MCF 10A (cell line): Measurements from ENCODE around the gene ANKH. TPM values are rescaled to one million over a fixed set of nuclear protein-coding genes. Genes with fewer than 3 reads are reported as not detected.
A peak's percentile ranks its signal among the peaks of the same experiment; 100 is the strongest.

ENCODE experiments used
- BruUV-seq: library from RNA; stranded (reverse); fragments of 400-500 nt; replicated peaks from 2 replicates; lab custom pipeline; 2021; lab: Mats Ljungman, UMichigan
- CTCF ChIA-PET: fragments of 300-600 bp; sonication (Branson Sonifier 250); formaldehyde crosslinking; extraction: SDS; loops from one replicate; lab custom pipeline; 2021; ENCODE audit warnings: antibody characterized with exemption, inconsistent platforms; lab: Yijun Ruan, JAX
- POLR2A ChIA-PET: fragments of 300-600, 350-650 bp; sonication (Branson Sonifier 250); formaldehyde crosslinking; extraction: SDS; loops from one replicate; lab custom pipeline; 2020; ENCODE audit warnings: antibody characterized with exemption, inconsistent platforms; lab: Yijun Ruan, JAX
- DNase-seq: peaks from one replicate; pipeline ENCODE4 v3.0.0-alpha.2; 2018; ENCODE audit not compliant: unreplicated experiment
- H3K27ac Mint-ChIP-seq: one replicate; pipeline ENCODE4 v1.8.0; 2022; ENCODE audit warnings: mild to moderate bottlenecking, low read depth, mixed read lengths; ENCODE audit not compliant: unreplicated experiment
- H3K27me3 Mint-ChIP-seq: one replicate; pipeline ENCODE4 v1.8.0; 2022; ENCODE audit warnings: mixed read lengths; ENCODE audit not compliant: insufficient read depth, unreplicated experiment
- H3K36me3 Mint-ChIP-seq: one replicate; pipeline ENCODE4 v1.8.0; 2022; ENCODE audit warnings: mild to moderate bottlenecking, moderate library complexity, mixed read lengths; ENCODE audit not compliant: insufficient read depth, unreplicated experiment
- H3K4me1 Mint-ChIP-seq: one replicate; pipeline ENCODE4 v1.8.0; 2022; ENCODE audit warnings: mixed read lengths; ENCODE audit not compliant: insufficient read depth, unreplicated experiment
- H3K4me3 Mint-ChIP-seq: one replicate; pipeline ENCODE4 v1.8.0; 2022; ENCODE audit warnings: mild to moderate bottlenecking, moderate library complexity, mixed read lengths; ENCODE audit not compliant: unreplicated experiment
- H3K9me3 Mint-ChIP-seq: one replicate; pipeline ENCODE4 v1.8.0; 2022; ENCODE audit warnings: mixed read lengths; ENCODE audit not compliant: unreplicated experiment
- intact Hi-C: fragments of 100-400 bp; cut with micrococcal nuclease; formaldehyde crosslinking; loops from 2 replicates; pipeline ENCODE4 v1.14.1; 2022
- total RNA-seq: library from RNA; stranded (reverse); gene quantifications from 2 replicates; pipeline ENCODE4 v1.2.3, GENCODE V29; 2022
- TF ChIP-seq, protein P1 (sequence below): fragments of 200-600 bp; IDR thresholded peaks from one replicate; pipeline ENCODE4 v1.8.0; 2022; ENCODE audit warnings: antibody characterized with exemption, mild to moderate bottlenecking; ENCODE audit not compliant: unreplicated experiment

Gene ANKH
- total RNA-seq, 1 experiment from 2014 or later, result 65.7 TPM

DNA sequence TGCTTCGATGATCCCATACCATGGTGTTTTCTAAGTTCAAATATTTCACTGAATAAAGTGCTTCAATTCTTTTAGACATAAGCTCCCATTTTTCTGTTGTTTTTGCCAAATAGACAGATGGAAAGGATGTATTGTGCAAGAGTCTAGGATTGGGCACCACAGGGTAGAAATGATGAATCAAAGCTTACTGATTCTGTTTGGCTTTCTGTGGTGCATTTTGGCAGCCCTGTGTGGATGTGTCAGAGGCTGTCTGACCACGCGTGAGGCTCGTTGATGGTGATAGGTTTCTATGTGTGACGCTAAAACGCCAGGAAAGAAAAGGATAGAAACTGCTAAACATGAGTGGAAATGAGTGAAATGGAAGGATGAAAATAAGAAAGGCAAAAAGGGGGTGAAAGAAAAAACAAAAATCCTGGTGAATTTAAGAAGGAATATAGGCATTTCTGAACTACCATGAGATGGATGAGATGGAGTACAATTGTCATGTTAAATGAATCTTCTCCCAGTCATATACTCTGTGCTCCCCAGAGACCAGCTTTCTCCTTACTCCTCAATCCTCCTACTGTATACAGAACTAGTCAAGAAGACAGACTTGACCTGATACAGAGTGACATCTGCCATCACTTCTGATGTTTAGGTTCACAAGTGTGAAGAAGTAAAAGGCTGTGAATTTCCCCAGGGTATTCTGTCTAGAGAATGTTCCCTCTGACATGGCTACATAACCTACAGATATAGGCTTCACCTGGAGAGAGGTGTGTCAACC, 54.4 kb downstream of the ANKH start:
- intact Hi-C loops, result loop anchor here (2.0 kb wide), 1 partner anchor 52 kb away; no protein-coding TSS in a partner anchor
- Mint-ChIP-seq H3K27ac (peak overlapping the region; percentile 80), H3K36me3 (no peaks in the 10 kb centered on the region), H3K4me1 (peaks cover 26% of the 10 kb centered on the region), H3K4me3 (peak overlapping the region; percentile 34), H3K9me3 (no peaks in the 10 kb centered on the region), H3K27me3 (no peaks in the 10 kb centered on the region)
- ChIA-PET POLR2A (interaction anchor here (0.7 to 2.8 kb wide), 5 partner anchors 9 to 192 kb away, joined by 3 to 22 read pairs (median 5); partner anchors contain the start of gene ANKH), CTCF (interaction anchor here (0.5 to 1.5 kb wide), 8 partner anchors 54 to 398 kb away, joined by 3 to 4 read pairs (median 3); no protein-coding TSS in a partner anchor)
- BruUV-seq, result no TSS peak
- DNase-seq, result peak; percentile 92
- TF ChIP-seq, protein P1, sequence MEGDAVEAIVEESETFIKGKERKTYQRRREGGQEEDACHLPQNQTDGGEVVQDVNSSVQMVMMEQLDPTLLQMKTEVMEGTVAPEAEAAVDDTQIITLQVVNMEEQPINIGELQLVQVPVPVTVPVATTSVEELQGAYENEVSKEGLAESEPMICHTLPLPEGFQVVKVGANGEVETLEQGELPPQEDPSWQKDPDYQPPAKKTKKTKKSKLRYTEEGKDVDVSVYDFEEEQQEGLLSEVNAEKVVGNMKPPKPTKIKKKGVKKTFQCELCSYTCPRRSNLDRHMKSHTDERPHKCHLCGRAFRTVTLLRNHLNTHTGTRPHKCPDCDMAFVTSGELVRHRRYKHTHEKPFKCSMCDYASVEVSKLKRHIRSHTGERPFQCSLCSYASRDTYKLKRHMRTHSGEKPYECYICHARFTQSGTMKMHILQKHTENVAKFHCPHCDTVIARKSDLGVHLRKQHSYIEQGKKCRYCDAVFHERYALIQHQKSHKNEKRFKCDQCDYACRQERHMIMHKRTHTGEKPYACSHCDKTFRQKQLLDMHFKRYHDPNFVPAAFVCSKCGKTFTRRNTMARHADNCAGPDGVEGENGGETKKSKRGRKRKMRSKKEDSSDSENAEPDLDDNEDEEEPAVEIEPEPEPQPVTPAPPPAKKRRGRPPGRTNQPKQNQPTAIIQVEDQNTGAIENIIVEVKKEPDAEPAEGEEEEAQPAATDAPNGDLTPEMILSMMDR, result no peak

DNA sequence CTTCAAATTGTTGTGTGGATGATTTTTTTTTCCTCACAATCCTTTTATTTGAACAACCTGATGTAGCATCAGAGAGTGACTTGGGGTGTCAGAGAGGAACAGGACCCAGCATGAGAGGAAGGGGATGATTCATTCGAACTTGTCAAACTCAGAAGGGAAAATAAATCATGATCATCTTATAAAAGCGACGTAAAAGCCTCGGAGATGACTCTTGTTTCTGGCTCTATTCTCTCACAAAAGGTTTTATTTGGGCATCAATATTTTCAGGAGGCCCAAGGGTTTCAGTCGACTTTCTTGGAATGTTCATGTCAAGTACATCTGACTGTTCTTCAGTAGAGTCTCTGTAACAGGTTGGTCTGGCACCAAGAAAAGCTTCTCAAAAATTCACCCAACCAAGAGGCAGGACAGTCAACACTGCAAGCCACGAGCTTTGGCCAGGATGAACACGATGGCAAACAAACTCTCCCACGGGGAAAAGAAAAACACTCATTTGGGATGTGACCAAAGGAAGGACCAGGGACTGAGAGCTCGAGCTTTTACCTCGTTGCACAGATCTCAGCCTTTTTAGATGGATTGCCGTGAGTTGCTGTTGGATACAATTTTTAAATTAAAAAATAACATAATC, 55.1 kb downstream of the ANKH start:
- Mint-ChIP-seq H3K4me3 (peak overlapping the region; percentile 34), H3K27ac (peak overlapping the region; percentile 80), H3K27me3 (no peaks in the 10 kb centered on the region), H3K9me3 (no peaks in the 10 kb centered on the region), H3K4me1 (peaks cover 26% of the 10 kb centered on the region), H3K36me3 (no peaks in the 10 kb centered on the region)
- peak; percentile 57 for DNase-seq
- ChIA-PET POLR2A (interaction anchor here (0.7 to 2.8 kb wide), 5 partner anchors 10 to 193 kb away, joined by 3 to 22 read pairs (median 5); partner anchors contain the start of gene ANKH), CTCF (interaction anchor here (0.5 to 1.0 kb wide), 6 partner anchors 54 to 398 kb away, joined by 3 to 4 read pairs (median 3); no protein-coding TSS in a partner anchor)
- intact Hi-C loops, result loop anchor here (2.0 kb wide), 1 partner anchor 52 kb away; no protein-coding TSS in a partner anchor
- BruUV-seq, result no TSS peak
- TF ChIP-seq, protein P1, result no peak

DNA sequence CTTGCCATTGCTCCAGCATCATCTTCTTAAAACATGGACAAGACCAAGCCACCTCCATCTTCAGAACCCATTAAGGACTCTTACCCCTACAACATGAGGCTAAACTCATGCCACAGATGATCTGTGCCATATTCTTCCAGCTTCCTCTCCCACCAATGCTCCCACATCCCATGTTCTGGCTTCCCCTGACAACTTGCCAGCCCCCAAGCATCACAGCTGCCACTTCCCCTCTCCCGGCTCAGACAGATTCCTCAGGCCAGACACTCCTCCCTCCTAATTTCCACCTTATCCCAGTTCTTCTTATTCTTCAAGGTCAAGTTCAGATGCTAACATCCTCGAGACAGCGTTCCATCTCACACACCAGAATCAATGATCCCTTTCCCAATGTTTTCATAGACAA, 57.8 kb downstream of the ANKH start:
- no peaks in the 10 kb centered on the region for H3K9me3 Mint-ChIP-seq
- intact Hi-C loops, result no loop called here
- H3K36me3 Mint-ChIP-seq, result no peaks in the 10 kb centered on the region
- BruUV-seq, result no TSS peak
- H3K4me3 Mint-ChIP-seq, result no peak overlapping the region
- DNase-seq, result no peak
- TF ChIP-seq, protein P1, result no peak
- POLR2A ChIA-PET, result no interaction called here
- CTCF ChIA-PET, result interaction anchor here (0.6 kb wide), 1 partner anchor 174 kb away, joined by 3 read pairs; no protein-coding TSS in a partner anchor
- H3K27me3 Mint-ChIP-seq, result no peaks in the 10 kb centered on the region
- H3K27ac Mint-ChIP-seq, result no peak overlapping the region
- peaks cover 38% of the 10 kb centered on the region for H3K4me1 Mint-ChIP-seq

DNA sequence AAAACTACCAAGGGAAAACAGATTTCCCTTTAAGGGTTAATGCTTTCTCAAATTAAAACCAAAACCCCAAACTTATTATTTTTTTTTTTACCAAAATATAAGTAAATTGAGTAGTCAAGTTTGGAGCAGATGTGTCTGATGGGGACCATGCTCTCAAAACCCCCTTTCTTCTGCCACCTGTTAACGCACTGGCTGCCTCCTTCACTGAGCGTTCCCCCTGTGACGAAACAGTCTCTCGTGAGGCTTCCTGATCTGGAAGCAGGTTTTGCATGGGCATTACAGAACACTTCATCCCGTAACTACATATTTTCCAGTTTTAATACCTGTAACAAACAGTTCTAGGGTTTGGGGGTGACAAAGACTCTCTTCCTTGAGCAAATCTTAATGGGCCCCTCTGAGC, 59.4 kb downstream of the ANKH start:
- ChIA-PET POLR2A (no interaction called here), CTCF (no interaction called here)
- peaks cover 36% of the 10 kb centered on the region for H3K4me1 Mint-ChIP-seq
- H3K27ac Mint-ChIP-seq, result no peak overlapping the region
- H3K9me3 Mint-ChIP-seq, result no peaks in the 10 kb centered on the region
- no peaks in the 10 kb centered on the region for H3K27me3 Mint-ChIP-seq
- DNase-seq, result no peak
- intact Hi-C loops, result no loop called here
- TF ChIP-seq, protein P1, result no peak
- H3K4me3 Mint-ChIP-seq, result no peak overlapping the region
- BruUV-seq, result no TSS peak
- H3K36me3 Mint-ChIP-seq, result no peaks in the 10 kb centered on the region
